ENCODE results near the gene SLC12A9. TPM values are rescaled to one million over a fixed set of nuclear protein-coding genes. Genes with fewer than 3 reads are reported as not detected.

Gene SLC12A9
- total and polyA plus RNA-seq, 2 of the 8 experiments (the other 6 are each of a cell fraction or from before 2014, with no cell fraction given): 31.4 to 40.1 TPM

GRCh38 chr7:100887516-100888290 is 35.2 kb downstream of the SLC12A9 start:
- no peak overlapping the region for H3K4ac ChIP-seq (replicated peaks; ENCODE audit: insufficient read length, low read depth, low read length)
- no peak overlapping the region for H3K56ac ChIP-seq (replicated peaks; ENCODE audit: insufficient read length, low read depth, low read length)
- H3K14ac ChIP-seq (ENCODE audit: insufficient read length): no peak overlapping the region
- DNase-seq (ENCODE audit: low read depth in 1 of 2, low spot score in 2 of 2): no peak
- peaks cover 40 to 62% (median 52%) of the 10 kb centered on the region in 4 experiments for H3K36me3 ChIP-seq (ENCODE audit: control insufficient read depth in 2 of 4, insufficient read depth in 4 of 4, low read length in 3 of 4)
- no peak overlapping the region for H4K5ac ChIP-seq (ENCODE audit: insufficient read length, low read depth, low read length)
- H2AK5ac ChIP-seq (ENCODE audit: low read depth, low read length): no peak overlapping the region
- H4K91ac ChIP-seq (replicated peaks; ENCODE audit: insufficient read length, low read length): no peak overlapping the region
- no peak overlapping the region for H3K23ac ChIP-seq (ENCODE audit: insufficient read length)
- peaks cover 15 to 20% of the 10 kb centered on the region in 2 experiments for H4K20me1 ChIP-seq (replicated peaks in 1 of 2; ENCODE audit: control insufficient read depth in 1 of 2, insufficient read depth in 2 of 2, low read length in 2 of 2)
- H3K9me3 ChIP-seq (ENCODE audit: insufficient read depth in 2 of 2, low read depth in 1 of 2, low read length in 1 of 2): no peaks in the 10 kb centered on the region; a peak in 1 of 4 replicates
- no peak overlapping the region for H3K27ac ChIP-seq (ENCODE audit: low read depth, low read length)
- H3K4me2 ChIP-seq (ENCODE audit: insufficient read depth in 1 of 2, low read depth in 2 of 2, low read length in 2 of 2): peak overlapping the region; percentile 86 to 91
- peak overlapping the region; percentile 3; the same call in 1 of the 2 replicates for H2BK12ac ChIP-seq (ENCODE audit: low read depth, low read length)
- no peak overlapping the region for H2AFZ ChIP-seq (ENCODE audit: low read length)
- peaks cover 20% of the 10 kb centered on the region; the same call in 1 of the 2 replicates for H3K23me2 ChIP-seq (ENCODE audit: low read depth, low read length)
- H3K27me3 ChIP-seq (replicated peaks in 1 of 4; ENCODE audit: control insufficient read depth in 3 of 4, extremely low read depth in 1 of 4, insufficient read depth in 3 of 4, low read length in 3 of 4): no peaks in the 10 kb centered on the region
- H3K4me1 ChIP-seq (replicated peaks in 1 of 4; ENCODE audit: control insufficient read depth in 3 of 4, insufficient read depth in 4 of 4, low read length in 3 of 4): peaks cover 0 to 18% (median 5%) of the 10 kb centered on the region in 4 experiments; a peak in 6 of 7 replicates
- H2BK5ac ChIP-seq (ENCODE audit: low read depth, low read length): no peak overlapping the region; the same call in 1 of the 2 replicates
- peak overlapping the region in 1 of 4 experiments; percentile 91; a peak in 2 of 8 replicates for H3K4me3 ChIP-seq (ENCODE audit: extremely low read depth in 1 of 4, insufficient read depth in 2 of 4, low read depth in 3 of 4, low read length in 4 of 4)
- H3K9ac ChIP-seq (replicated peaks in 1 of 4; ENCODE audit: extremely low read depth in 1 of 4, low read depth in 3 of 4, low read length in 3 of 4): no peak overlapping the region
- H3K18ac ChIP-seq (ENCODE audit: extremely low read depth, low read length): no peak overlapping the region
- FAIRE-seq: no peak
- ChIA-PET CTCF (ENCODE audit: partially characterized antibody) (interaction anchor here (0.5 to 3.4 kb wide), 9 partner anchors 10 to 305 kb away, joined by 3 to 14 read pairs (median 3); partner anchors contain the start of gene POP7), POLR2A (ENCODE audit: partially characterized antibody) (interaction anchor here (0.6 to 10.1 kb wide), 11 partner anchors 14 to 787 kb away, joined by 3 to 313 read pairs (median 3); partner anchors contain the start of genes SRRT and TRIP6)
- no peak overlapping the region for H4K8ac ChIP-seq (ENCODE audit: extremely low read depth, insufficient read depth, low read length)
- H2BK120ac ChIP-seq (replicated peaks; ENCODE audit: low read depth, low read length): no peak overlapping the region
- WGBS, 2 experiments (ENCODE audit: extremely low coverage in 1 of 2, insufficient coverage in 1 of 2, insufficient read length in 1 of 2, insufficient replicate concordance in 2 of 2, low coverage in 1 of 2, low lambda C conversion rate in 2 of 2, missing lambda C conversion rate in 1 of 2): 85% methylated on average over 21 of the region's 21 CpGs; no CpG with 5 or more reads in 1 of the 2 experiments
- no peak overlapping the region for H2BK20ac ChIP-seq (ENCODE audit: low read length)
- peaks cover 14% of the 10 kb centered on the region for H3K79me1 ChIP-seq (ENCODE audit: low read depth, low read length)
- no peak overlapping the region for H2BK15ac ChIP-seq (ENCODE audit: low read length)
- H3K79me2 ChIP-seq (ENCODE audit: control insufficient read depth in 1 of 2, insufficient read depth in 2 of 2, low read length in 2 of 2): peaks cover 0 to 30% of the 10 kb centered on the region in 2 experiments; a peak in 2 of 4 replicates
- TF ChIP-seq ATF3 (IDR thresholded peaks at IDR 0.05; ENCODE audit: insufficient read depth, low read depth, low read length) (no peak), SP4 (IDR thresholded peaks at IDR 0.05; ENCODE audit: low read length) (no peak), USF2 (IDR thresholded peaks at IDR 0.05; ENCODE audit: low read length) (no peak), RNF2 (IDR thresholded peaks at IDR 0.05; ENCODE audit: borderline replicate concordance, low read depth, low read length, missing control alignments, poor library complexity, severe bottlenecking) (no peak), HDAC6 (IDR thresholded peaks at IDR 0.05; ENCODE audit: low read depth, low read length) (no peak), SIN3A (conservative IDR thresholded peaks at IDR 0.05 in 1 of 2, IDR thresholded peaks at IDR 0.05 in 1 of 2; ENCODE audit: low read depth in 1 of 2, low read length in 2 of 2) (no peak), SIRT6 (IDR thresholded peaks at IDR 0.05; ENCODE audit: low read length) (no peak), RAD21 (IDR thresholded peaks at IDR 0.05 in 1 of 2, conservative IDR thresholded peaks at IDR 0.05 in 1 of 2; ENCODE audit: low read depth in 2 of 2, low read length in 2 of 2) (no peak)
